Hepatocyte (in vitro differentiated cells): ENCODE data around the gene GLP2R. TPM values are rescaled to one million over a fixed set of nuclear protein-coding genes. Genes with fewer than 3 reads are reported as not detected.

ENCODE experiments used
- DNase-seq: peaks from one replicate; pipeline ENCODE4 v3.0.0-alpha.2; 2016; ENCODE audit warnings: low spot score
- H2AFZ ChIP-seq: fragments of 200-600 bp; sonication (generic); 2 replicates; pipeline ENCODE4 v1.6.0; 2016; ENCODE audit warnings: antibody characterized with exemption, mild to moderate bottlenecking
- H3K27ac ChIP-seq: fragments of 200-600 bp; sonication (generic); 2 replicates; pipeline ENCODE4 v1.5.1; 2016; ENCODE audit warnings: mild to moderate bottlenecking
- H3K27me3 ChIP-seq: fragments of 200-600 bp; sonication (generic); 2 replicates; pipeline ENCODE4 v1.6.1; 2016
- H3K36me3 ChIP-seq: fragments of 200-600 bp; sonication (generic); replicated peaks from 2 replicates; pipeline ENCODE4 v1.5.1; 2016; ENCODE audit warnings: low read depth; ENCODE audit not compliant: insufficient read depth
- H3K4me1 ChIP-seq: fragments of 200-600 bp; sonication (generic); 2 replicates; pipeline ENCODE4 v1.5.1; 2016; ENCODE audit warnings: mild to moderate bottlenecking, moderate library complexity; ENCODE audit not compliant: insufficient read depth
- H3K4me2 ChIP-seq: fragments of 200-600 bp; sonication (generic); 2 replicates; pipeline ENCODE4 v1.6.0; 2016
- H3K4me3 ChIP-seq: fragments of 200-600 bp; sonication (generic); 2 replicates; pipeline ENCODE4 v1.5.1; 2016; ENCODE audit warnings: mild to moderate bottlenecking
- H3K79me2 ChIP-seq: fragments of 200-600 bp; sonication (generic); 2 replicates; pipeline ENCODE4 v1.6.0; 2017; ENCODE audit warnings: mild to moderate bottlenecking
- H3K9me2 ChIP-seq: fragments of 200-600 bp; sonication (generic); replicated peaks from 2 replicates; pipeline ENCODE4 v1.6.0; 2017; ENCODE audit warnings: mild to moderate bottlenecking; ENCODE audit not compliant: insufficient read depth
- H3K9me3 ChIP-seq: fragments of 200-600 bp; sonication (generic); 2 replicates; pipeline ENCODE4 v1.5.1; 2016; ENCODE audit warnings: low read depth, mild to moderate bottlenecking
- H4K20me1 ChIP-seq: fragments of 200-600 bp; sonication (generic); 2 replicates; pipeline ENCODE4 v1.6.0; 2016; ENCODE audit warnings: mild to moderate bottlenecking; ENCODE audit not compliant: insufficient read depth, poor library complexity, severe bottlenecking
- CTCF ChIP-seq: fragments of 200-600 bp; sonication (generic); IDR thresholded peaks from 2 replicates; pipeline ENCODE4 v1.5.1; 2016; ENCODE audit warnings: antibody characterized with exemption, mild to moderate bottlenecking; ENCODE audit not compliant: poor library complexity
- EZH2 ChIP-seq: fragments of 200-600 bp; sonication (generic); IDR thresholded peaks from 2 replicates; pipeline ENCODE4 v1.6.1; 2016; ENCODE audit warnings: antibody characterized with exemption, mild to moderate bottlenecking, borderline replicate concordance
- EZH2phosphoT487 ChIP-seq: fragments of 200-600 bp; sonication (generic); IDR thresholded peaks from one replicate; pipeline ENCODE4 v1.6.1; 2018; ENCODE audit warnings: antibody characterized with exemption, mild to moderate bottlenecking, low read depth, moderate library complexity; ENCODE audit not compliant: unreplicated experiment, severe bottlenecking
- WGBS: methylation state at CpG from one replicate; pipeline ENCODE4 v1.1.6; 2016; ENCODE audit warnings: low lambda C conversion rate; ENCODE audit errors: missing lambda C conversion rate; 5-methylcytosine and 5-hydroxymethylcytosine counted together
- polyA plus RNA-seq: library from polyadenylated mRNA; unstranded; fragments of >200 nt; fragmentation: Nextera tagmentation; extraction: Ambion mirVana; gene quantifications from 2 replicates; pipeline ENCODE4 v1.2.1, GENCODE V29; 2016
- total RNA-seq: library from RNA; depleted of rRNA; stranded (reverse); fragments of >200 nt; gene quantifications from 2 replicates; pipeline ENCODE4 v1.2.3, GENCODE V29; 2014

Gene GLP2R
- total and polyA plus RNA-seq, 2 experiments from 2014 or later, result 1.5 to 3.3 TPM

- Histone ChIP-seq H4K20me1 (no peaks in the 10 kb centered on the region), H3K27me3 (no peaks in the 10 kb centered on the region)
- no peak for TF ChIP-seq EZH2
- no peak for TF ChIP-seq EZH2phosphoT487
- no peak for TF ChIP-seq CTCF
These were observed 14.6 kb upstream of the GLP2R start for GRCh38 chr17:9811086-9811485.

GRCh38 chr17:9811537-9811936 lies 14.2 kb upstream of the GLP2R start:
- no peak overlapping the region for H2AFZ ChIP-seq
- no peaks in the 10 kb centered on the region for H3K79me2 ChIP-seq
- no peak overlapping the region for H3K4me3 ChIP-seq
- H3K4me1 ChIP-seq, result no peaks in the 10 kb centered on the region
- H3K9me2 ChIP-seq, result no peaks in the 10 kb centered on the region
- no peaks in the 10 kb centered on the region for H3K27me3 ChIP-seq
- 34% methylated on average over 11 of the region's 11 CpGs for WGBS
- no peak for DNase-seq
- no peak overlapping the region for H3K4me2 ChIP-seq
- no peaks in the 10 kb centered on the region for H3K36me3 ChIP-seq
- H3K27ac ChIP-seq, result no peak overlapping the region
- no peaks in the 10 kb centered on the region for H4K20me1 ChIP-seq
- no peaks in the 10 kb centered on the region for H3K9me3 ChIP-seq
- no peak for TF ChIP-seq EZH2phosphoT487
- TF ChIP-seq EZH2, result no peak
- no peak for TF ChIP-seq CTCF

More at GRCh38 chr17:9811086-9811485, 14.6 kb upstream of the GLP2R start:
- Histone ChIP-seq H3K27ac (no peak overlapping the region), H3K79me2 (no peaks in the 10 kb centered on the region), H3K9me2 (no peaks in the 10 kb centered on the region), H3K4me2 (no peak overlapping the region), H3K36me3 (no peaks in the 10 kb centered on the region), H2AFZ (no peak overlapping the region), H3K9me3 (no peaks in the 10 kb centered on the region), H3K4me3 (no peak overlapping the region), H3K4me1 (no peaks in the 10 kb centered on the region)
- WGBS, result 89% methylated on average over 5 of the region's 5 CpGs
- DNase-seq, result no peak

GRCh38 chr17:9813166-9813565 lies 12.6 kb upstream of the GLP2R start:
- Histone ChIP-seq H3K4me1 (no peaks in the 10 kb centered on the region), H3K27me3 (no peaks in the 10 kb centered on the region), H4K20me1 (no peaks in the 10 kb centered on the region), H3K27ac (no peak overlapping the region), H3K79me2 (no peaks in the 10 kb centered on the region), H3K4me3 (no peak overlapping the region), H3K9me3 (no peaks in the 10 kb centered on the region), H3K9me2 (no peaks in the 10 kb centered on the region), H3K4me2 (no peak overlapping the region), H3K36me3 (no peaks in the 10 kb centered on the region), H2AFZ (no peak overlapping the region)
- no peak for DNase-seq
- WGBS, result 90% methylated on average over 9 of the region's 9 CpGs
- TF ChIP-seq CTCF, result no peak

- Histone ChIP-seq H3K9me3 (no peaks in the 10 kb centered on the region), H3K27ac (no peak overlapping the region), H3K27me3 (no peaks in the 10 kb centered on the region), H3K36me3 (no peaks in the 10 kb centered on the region), H3K9me2 (no peaks in the 10 kb centered on the region), H3K4me2 (no peak overlapping the region), H2AFZ (no peak overlapping the region), H3K79me2 (no peaks in the 10 kb centered on the region), H4K20me1 (no peaks in the 10 kb centered on the region), H3K4me1 (no peaks in the 10 kb centered on the region), H3K4me3 (no peak overlapping the region)
- no peak for TF ChIP-seq EZH2
- no peak for TF ChIP-seq EZH2phosphoT487
- no peak for TF ChIP-seq CTCF
- WGBS, result 80% methylated on average over 14 of the region's 14 CpGs
- no peak for DNase-seq
These were observed 11.3 kb upstream of the GLP2R start for GRCh38 chr17:9814337-9814945.
